ENCODE measurements around the gene METTL1. TPM values are rescaled to one million over a fixed set of nuclear protein-coding genes. Genes with fewer than 3 reads are reported as not detected.

METTL1 gene
- total and polyA plus RNA-seq, 9 of the 15 experiments (the other 6 are each of a cell fraction or from before 2014, with no cell fraction given): 12.6 to 65.9 (median 39.2) TPM

DNA sequence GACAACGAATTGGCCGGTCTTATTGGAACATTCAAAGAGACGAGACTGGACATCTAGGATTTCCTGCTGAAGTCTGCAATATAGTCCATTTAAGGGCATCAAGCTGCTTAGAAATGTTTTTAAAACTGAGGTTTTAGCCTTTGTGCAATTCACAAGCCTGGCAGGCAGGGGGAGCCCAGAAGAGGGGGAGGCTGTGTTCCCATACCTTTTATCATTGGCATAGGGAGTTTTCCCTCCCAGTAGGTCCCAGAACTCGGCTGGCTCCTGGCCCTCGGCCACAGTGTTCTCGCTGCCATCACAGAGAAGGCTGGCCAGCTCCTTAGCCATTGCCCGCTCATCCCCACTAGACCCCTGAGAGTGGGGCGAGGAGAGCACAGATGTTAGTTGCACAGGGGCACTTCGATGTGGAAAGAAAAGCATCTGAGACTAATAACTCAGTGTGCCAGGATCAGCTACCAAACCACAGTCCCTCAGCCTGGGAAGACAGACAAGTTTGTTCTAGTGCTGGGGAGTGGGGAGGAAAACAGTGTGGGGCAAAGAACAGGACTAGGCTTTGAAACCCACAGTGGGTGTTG is 31.5 kb upstream of the METTL1 start:
- peaks cover 34% of the 10 kb centered on the region; the same call in 2 of the 3 replicates for H3K36me3 ChIP-seq (ENCODE audit: control insufficient read depth, insufficient read depth, low read length)
- H3K9me3 ChIP-seq (replicated peaks; ENCODE audit: control insufficient read depth, insufficient read depth, low read depth, low read length): no peaks in the 10 kb centered on the region
- H3K4me1 ChIP-seq (replicated peaks in 1 of 2; ENCODE audit: control insufficient read depth in 2 of 2, insufficient read depth in 2 of 2, low read length in 2 of 2): no peaks in the 10 kb centered on the region
- intact Hi-C loops (cut with micrococcal nuclease): loop anchor here (1.0 kb wide), 1 partner anchor 102 kb away; no protein-coding TSS in a partner anchor
- POLR2A ChIA-PET: interaction anchor here (0.9 to 2.5 kb wide), 3 partner anchors 10 to 33 kb away, joined by 3 to 7 read pairs (median 4); no protein-coding TSS in a partner anchor
- ATAC-seq (peak; percentile 82), FAIRE-seq (peak; percentile 79), DNase-seq (ENCODE audit: extremely low read depth in 1 of 4, low spot score in 3 of 4) (peak; percentile 43 to 63 (median 52))
- BruUV-seq (replicated peaks): no TSS peak
- H3K9me1 ChIP-seq (ENCODE audit: control insufficient read depth, insufficient read depth, low read length): no peaks in the 10 kb centered on the region
- no peak overlapping the region for H3K27ac ChIP-seq (ENCODE audit: extremely low read depth, low read depth, low read length)
- WGBS (ENCODE audit: insufficient coverage, low coverage, missing lambda C conversion rate): 42% methylated on average over 9 of the region's 9 CpGs
- H4K20me1 ChIP-seq (replicated peaks; ENCODE audit: control insufficient read depth, insufficient read depth, low read length): no peaks in the 10 kb centered on the region
- no peak overlapping the region for H3K9ac ChIP-seq (ENCODE audit: insufficient read depth in 1 of 2, low read depth in 2 of 2, low read length in 2 of 2)
- in situ Hi-C loops (cut with MboI): no loop called here
- H3K27me3 ChIP-seq (ENCODE audit: control insufficient read depth in 2 of 2, insufficient read depth in 2 of 2, low read length in 2 of 2): no peaks in the 10 kb centered on the region
- H3K4me3 ChIP-seq: no peak overlapping the region
- H3K79me2 ChIP-seq (ENCODE audit: control insufficient read depth, insufficient read depth, low read length): no peaks in the 10 kb centered on the region
- no peak overlapping the region for H3K4me2 ChIP-seq (ENCODE audit: insufficient read depth, low read length)
- H2AFZ ChIP-seq (ENCODE audit: low read depth, low read length): no peak overlapping the region
- CTCF ChIA-PET (ENCODE audit: low intra/inter-chr PET ratio): interaction anchor here (0.7 to 2.7 kb wide), 2 partner anchors 100 to 102 kb away, joined by 3 to 23 read pairs; no protein-coding TSS in a partner anchor
- TF ChIP-seq ZNF644 (tag; IDR thresholded peaks at IDR 0.05; ENCODE audit: low read depth): no peak
- TF ChIP-seq DPF2 (IDR thresholded peaks at IDR 0.05): no peak
- TF ChIP-seq RAD21 (CRISPR knock-in tag; conservative IDR thresholded peaks at IDR 0.05 in 1 of 2, IDR thresholded peaks at IDR 0.05 in 1 of 2): peak; percentile 46 to 73
- TF ChIP-seq JUNB (CRISPR knock-in tag; conservative IDR thresholded peaks at IDR 0.05): no peak
- no peak for TF ChIP-seq ZNF707 (CRISPR knock-in tag; conservative IDR thresholded peaks at IDR 0.05)
- TF ChIP-seq, protein P1, sequence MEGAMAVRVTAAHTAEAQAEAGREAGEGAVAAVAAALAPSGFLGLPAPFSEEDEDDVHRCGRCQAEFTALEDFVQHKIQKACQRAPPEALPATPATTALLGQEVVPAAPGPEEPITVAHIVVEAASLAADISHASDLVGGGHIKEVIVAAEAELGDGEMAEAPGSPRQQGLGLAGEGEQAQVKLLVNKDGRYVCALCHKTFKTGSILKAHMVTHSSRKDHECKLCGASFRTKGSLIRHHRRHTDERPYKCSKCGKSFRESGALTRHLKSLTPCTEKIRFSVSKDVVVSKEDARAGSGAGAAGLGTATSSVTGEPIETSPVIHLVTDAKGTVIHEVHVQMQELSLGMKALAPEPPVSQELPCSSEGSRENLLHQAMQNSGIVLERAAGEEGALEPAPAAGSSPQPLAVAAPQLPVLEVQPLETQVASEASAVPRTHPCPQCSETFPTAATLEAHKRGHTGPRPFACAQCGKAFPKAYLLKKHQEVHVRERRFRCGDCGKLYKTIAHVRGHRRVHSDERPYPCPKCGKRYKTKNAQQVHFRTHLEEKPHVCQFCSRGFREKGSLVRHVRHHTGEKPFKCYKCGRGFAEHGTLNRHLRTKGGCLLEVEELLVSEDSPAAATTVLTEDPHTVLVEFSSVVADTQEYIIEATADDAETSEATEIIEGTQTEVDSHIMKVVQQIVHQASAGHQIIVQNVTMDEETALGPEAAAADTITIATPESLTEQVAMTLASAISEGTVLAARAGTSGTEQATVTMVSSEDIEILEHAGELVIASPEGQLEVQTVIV (CRISPR knock-in tag; IDR thresholded peaks at IDR 0.05; ENCODE audit: borderline replicate concordance): no peak
- TF ChIP-seq ZNF217 (CRISPR knock-in tag; IDR thresholded peaks at IDR 0.05): no peak
- TF ChIP-seq PHB (CRISPR knock-in tag; IDR thresholded peaks at IDR 0.05): no peak
- no peak for TF ChIP-seq CBFA2T3 (IDR thresholded peaks at IDR 0.05)
- TF ChIP-seq ZSCAN32 (CRISPR knock-in tag; IDR thresholded peaks at IDR 0.05): no peak
- no peak for TF ChIP-seq MCM5 (IDR thresholded peaks at IDR 0.05; ENCODE audit: low read depth)
- TF ChIP-seq ZNF140 (CRISPR knock-in tag; IDR thresholded peaks at IDR 0.05): no peak
- no peak for TF ChIP-seq NONO (IDR thresholded peaks at IDR 0.05; ENCODE audit: low read depth in 2 of 2, low read length in 1 of 2)
- TF ChIP-seq RUNX1 (IDR thresholded peaks at IDR 0.05; ENCODE audit: low read depth): no peak
- TF ChIP-seq ZNF134 (CRISPR knock-in tag; conservative IDR thresholded peaks at IDR 0.05): no peak
- peak; percentile 64 for TF ChIP-seq SMC3 (conservative IDR thresholded peaks at IDR 0.05; ENCODE audit: insufficient read depth, low read depth, low read length)
- no peak for TF ChIP-seq NBN (IDR thresholded peaks at IDR 0.05; ENCODE audit: low read depth)
- TF ChIP-seq TEAD1 (CRISPR knock-in tag; IDR thresholded peaks at IDR 0.05): no peak
- TF ChIP-seq NFRKB (IDR thresholded peaks at IDR 0.05; ENCODE audit: low read depth): no peak
- TF ChIP-seq ZNF133 (CRISPR knock-in tag; IDR thresholded peaks at IDR 0.05): no peak
- TF ChIP-seq PTBP1 (IDR thresholded peaks at IDR 0.05; ENCODE audit: low read depth, low read length): no peak
- TF ChIP-seq, protein P2, sequence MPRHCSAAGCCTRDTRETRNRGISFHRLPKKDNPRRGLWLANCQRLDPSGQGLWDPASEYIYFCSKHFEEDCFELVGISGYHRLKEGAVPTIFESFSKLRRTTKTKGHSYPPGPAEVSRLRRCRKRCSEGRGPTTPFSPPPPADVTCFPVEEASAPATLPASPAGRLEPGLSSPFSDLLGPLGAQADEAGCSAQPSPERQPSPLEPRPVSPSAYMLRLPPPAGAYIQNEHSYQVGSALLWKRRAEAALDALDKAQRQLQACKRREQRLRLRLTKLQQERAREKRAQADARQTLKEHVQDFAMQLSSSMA (CRISPR knock-in tag; IDR thresholded peaks at IDR 0.05): no peak
- TF ChIP-seq ZNF76 (CRISPR knock-in tag; IDR thresholded peaks at IDR 0.05; ENCODE audit: borderline replicate concordance): no peak

All from K562 (cell line).